ENCODE results near the gene GPR137. TPM values are rescaled to one million over a fixed set of nuclear protein-coding genes. Genes with fewer than 3 reads are reported as not detected.

The GPR137 gene, protein sequence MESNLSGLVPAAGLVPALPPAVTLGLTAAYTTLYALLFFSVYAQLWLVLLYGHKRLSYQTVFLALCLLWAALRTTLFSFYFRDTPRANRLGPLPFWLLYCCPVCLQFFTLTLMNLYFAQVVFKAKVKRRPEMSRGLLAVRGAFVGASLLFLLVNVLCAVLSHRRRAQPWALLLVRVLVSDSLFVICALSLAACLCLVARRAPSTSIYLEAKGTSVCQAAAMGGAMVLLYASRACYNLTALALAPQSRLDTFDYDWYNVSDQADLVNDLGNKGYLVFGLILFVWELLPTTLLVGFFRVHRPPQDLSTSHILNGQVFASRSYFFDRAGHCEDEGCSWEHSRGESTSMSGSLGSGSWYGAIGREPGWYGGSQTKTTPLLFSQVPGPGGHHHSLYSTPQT
- total RNA-seq (2021) (51.1 to 53.8 TPM (median 51.8 TPM) in 3 replicates), Bru-seq, nascent RNA (percentile 43 among the genes with signal in this experiment)
- long read RNA-seq, experiment 1, transcript GPR137-204 (7 exons, 1,596 nt): major isoform, 36 of 116 reads
- long read RNA-seq, experiment 1, transcript GPR137-201 (7 exons, 1,485 nt): minor isoform, 10 of 116 reads
- long read RNA-seq, experiment 1, partial matches to known transcripts: 6 of 116 reads
- long read RNA-seq, experiment 1, other reads (novel, unspliced or antisense): 62 of 116 reads
- long read RNA-seq, experiment 2, transcript GPR137-204 (7 exons, 1,596 nt): major isoform, 8 of 50 reads
- long read RNA-seq, experiment 2, transcript GPR137-201 (7 exons, 1,485 nt): minor isoform, 5 of 50 reads
- long read RNA-seq, experiment 2, partial matches to known transcripts: 8 of 50 reads
- long read RNA-seq, experiment 2, other reads (novel, unspliced or antisense): 29 of 50 reads
- long read RNA-seq, experiment 3, transcript GPR137-204 (7 exons, 1,596 nt): major isoform, 5 of 38 reads
- long read RNA-seq, experiment 3, partial matches to known transcripts: 3 of 38 reads
- long read RNA-seq, experiment 3, other reads (novel, unspliced or antisense): 27 of 38 reads

DNA sequence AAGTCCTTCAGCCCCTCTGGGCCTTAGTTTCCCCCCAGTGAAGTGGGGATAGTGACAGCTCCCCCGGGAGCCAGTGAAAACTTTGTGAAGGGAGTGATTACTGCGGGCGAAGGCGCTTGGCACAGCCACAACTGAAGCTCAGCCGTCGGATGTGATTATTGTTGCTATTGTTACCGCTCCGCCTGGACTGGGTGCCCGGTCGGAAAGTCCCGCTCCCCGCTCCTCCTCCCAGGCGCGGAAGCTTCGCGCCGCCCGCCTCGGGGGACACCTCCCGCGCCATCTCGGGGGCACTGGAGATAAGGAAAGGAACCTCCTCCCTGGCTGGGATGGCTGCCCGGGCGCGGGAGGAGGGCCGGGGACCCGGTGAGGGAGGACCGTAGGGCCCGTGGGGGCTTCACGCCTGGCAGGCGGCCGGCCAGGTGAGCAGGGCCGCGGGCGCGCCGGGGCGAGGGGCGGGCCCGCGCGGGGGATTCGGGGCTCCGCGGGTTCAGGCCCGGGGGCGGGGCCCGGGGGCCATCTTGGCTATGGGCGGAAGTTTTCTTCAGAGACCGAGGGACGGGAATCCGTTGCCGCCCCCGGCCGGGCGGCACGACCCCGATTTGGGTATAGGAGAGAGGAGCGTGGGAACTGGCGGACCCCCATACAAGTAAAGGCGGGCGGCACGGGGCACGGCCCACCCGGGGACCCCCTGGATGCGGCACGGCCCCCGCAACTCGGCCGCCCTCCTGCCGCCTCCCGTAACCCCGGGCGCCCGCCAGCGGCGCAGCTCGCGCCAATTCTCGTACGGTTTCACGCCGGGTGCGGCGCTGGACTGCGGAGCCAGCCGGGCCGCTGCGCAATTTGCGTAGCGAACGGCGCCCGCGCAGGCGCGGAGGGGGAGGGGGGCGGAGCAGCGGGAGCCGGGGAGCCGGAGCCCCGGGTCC lies at the start of gene GPR137:
Gene GPR137 (plus strand): TSS at position 887 of the 923 bp plus-strand sequence. CDS start 677 bp downstream, outside the sequence.
- DNase-seq (ENCODE audit: low spot score) (peak; percentile 78), ATAC-seq (peak; percentile 15)
- Mint-ChIP-seq H3K9me3 (no peaks in the 10 kb centered on the region), H3K36me3 (peaks cover 12% of the 10 kb centered on the region), H3K27me3 (ENCODE audit: low read depth) (peaks cover 17% of the 10 kb centered on the region), H3K4me3 (peak within 1 kb of the TSS; percentile 80), H3K4me1 (peaks cover 8% of the 10 kb centered on the region), H3K27ac (no peak within 1 kb of the TSS; the same call in 1 of the 2 replicates)
- TF ChIP-seq ZNF317 (CRISPR knock-in tag; IDR thresholded peaks at IDR 0.05; ENCODE audit: borderline replicate concordance, low read depth) (no peak), SP1 (CRISPR knock-in tag; conservative IDR thresholded peaks at IDR 0.05) (peak; percentile 32; the same call in 1 of the 2 replicates), CREM (CRISPR knock-in tag; IDR thresholded peaks at IDR 0.05) (0 out of 2 replicates have a peak, but pooled peaks have one; percentile 44), FOXK1 (CRISPR knock-in tag; IDR thresholded peaks at IDR 0.05) (no peak)
- TF ChIP-seq, protein P1, sequence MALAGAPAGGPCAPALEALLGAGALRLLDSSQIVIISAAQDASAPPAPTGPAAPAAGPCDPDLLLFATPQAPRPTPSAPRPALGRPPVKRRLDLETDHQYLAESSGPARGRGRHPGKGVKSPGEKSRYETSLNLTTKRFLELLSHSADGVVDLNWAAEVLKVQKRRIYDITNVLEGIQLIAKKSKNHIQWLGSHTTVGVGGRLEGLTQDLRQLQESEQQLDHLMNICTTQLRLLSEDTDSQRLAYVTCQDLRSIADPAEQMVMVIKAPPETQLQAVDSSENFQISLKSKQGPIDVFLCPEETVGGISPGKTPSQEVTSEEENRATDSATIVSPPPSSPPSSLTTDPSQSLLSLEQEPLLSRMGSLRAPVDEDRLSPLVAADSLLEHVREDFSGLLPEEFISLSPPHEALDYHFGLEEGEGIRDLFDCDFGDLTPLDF (CRISPR knock-in tag; IDR thresholded peaks at IDR 0.05): no peak
- TF ChIP-seq, protein P2, sequence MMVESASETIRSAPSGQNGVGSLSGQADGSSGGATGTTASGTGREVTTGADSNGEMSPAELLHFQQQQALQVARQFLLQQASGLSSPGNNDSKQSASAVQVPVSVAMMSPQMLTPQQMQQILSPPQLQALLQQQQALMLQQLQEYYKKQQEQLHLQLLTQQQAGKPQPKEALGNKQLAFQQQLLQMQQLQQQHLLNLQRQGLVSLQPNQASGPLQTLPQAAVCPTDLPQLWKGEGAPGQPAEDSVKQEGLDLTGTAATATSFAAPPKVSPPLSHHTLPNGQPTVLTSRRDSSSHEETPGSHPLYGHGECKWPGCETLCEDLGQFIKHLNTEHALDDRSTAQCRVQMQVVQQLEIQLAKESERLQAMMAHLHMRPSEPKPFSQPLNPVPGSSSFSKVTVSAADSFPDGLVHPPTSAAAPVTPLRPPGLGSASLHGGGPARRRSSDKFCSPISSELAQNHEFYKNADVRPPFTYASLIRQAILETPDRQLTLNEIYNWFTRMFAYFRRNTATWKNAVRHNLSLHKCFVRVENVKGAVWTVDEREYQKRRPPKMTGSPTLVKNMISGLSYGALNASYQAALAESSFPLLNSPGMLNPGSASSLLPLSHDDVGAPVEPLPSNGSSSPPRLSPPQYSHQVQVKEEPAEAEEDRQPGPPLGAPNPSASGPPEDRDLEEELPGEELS (CRISPR knock-in tag; IDR thresholded peaks at IDR 0.05): 0 out of 2 replicates have a peak, but pooled peaks have one; percentile 12
- CTCF ChIA-PET: interaction anchor here (0.7 to 12.5 kb wide), 9 partner anchors 14 to 475 kb away, joined by 3 to 151 read pairs (median 6); partner anchors contain the start of genes ESRRA, PRDX5, PYGM and TRMT112
- POLR2A ChIA-PET: interaction anchor here (0.9 to 2.3 kb wide), 4 partner anchors 14 to 56 kb away, joined by 3 to 7 read pairs (median 4); partner anchors contain the start of gene ESRRA

DNA sequence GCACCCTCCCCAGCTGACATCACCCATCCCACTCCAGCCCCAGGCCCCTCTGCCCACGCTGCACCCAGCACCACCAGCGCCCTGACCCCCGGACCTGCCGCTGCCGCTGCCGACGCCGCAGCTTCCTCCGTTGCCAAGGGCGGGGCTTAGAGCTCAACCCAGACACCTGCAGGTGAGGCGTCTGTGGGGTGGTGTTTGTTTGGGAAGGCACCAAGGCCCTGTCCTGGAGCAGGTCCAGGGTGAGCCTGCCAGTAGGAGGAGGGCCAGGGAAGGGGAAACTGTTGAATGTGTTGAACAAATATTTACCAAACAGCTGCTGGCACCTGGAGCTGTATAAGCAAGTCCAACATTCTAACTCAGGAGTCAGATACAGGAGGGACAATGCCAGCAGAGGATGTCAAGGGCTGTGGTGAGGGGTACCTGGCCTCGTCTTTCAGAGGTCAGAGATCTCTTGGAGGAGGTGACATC lies 48.1 kb upstream of the GPR137 start:
- POLR2A ChIA-PET: no interaction called here
- peaks cover 9% of the 10 kb centered on the region for H3K27me3 Mint-ChIP-seq (ENCODE audit: low read depth)
- no peak overlapping the region for H3K27ac Mint-ChIP-seq
- H3K36me3 Mint-ChIP-seq: peaks cover 6% of the 10 kb centered on the region; the same call in 1 of the 2 replicates
- CTCF ChIA-PET: interaction anchor here (1.0 to 5.4 kb wide), 3 partner anchors 13 to 104 kb away, joined by 3 to 35 read pairs (median 5); partner anchors contain the start of gene PLCB3
- H3K4me3 Mint-ChIP-seq: no peak overlapping the region
- no peak for ATAC-seq
- no peak for DNase-seq (ENCODE audit: low spot score)
- TF ChIP-seq, protein P3, sequence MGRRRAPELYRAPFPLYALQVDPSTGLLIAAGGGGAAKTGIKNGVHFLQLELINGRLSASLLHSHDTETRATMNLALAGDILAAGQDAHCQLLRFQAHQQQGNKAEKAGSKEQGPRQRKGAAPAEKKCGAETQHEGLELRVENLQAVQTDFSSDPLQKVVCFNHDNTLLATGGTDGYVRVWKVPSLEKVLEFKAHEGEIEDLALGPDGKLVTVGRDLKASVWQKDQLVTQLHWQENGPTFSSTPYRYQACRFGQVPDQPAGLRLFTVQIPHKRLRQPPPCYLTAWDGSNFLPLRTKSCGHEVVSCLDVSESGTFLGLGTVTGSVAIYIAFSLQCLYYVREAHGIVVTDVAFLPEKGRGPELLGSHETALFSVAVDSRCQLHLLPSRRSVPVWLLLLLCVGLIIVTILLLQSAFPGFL (CRISPR knock-in tag; IDR thresholded peaks at IDR 0.05; ENCODE audit: borderline replicate concordance): 0 out of 2 replicates have a peak, but pooled peaks have one; percentile 26
- no peak for TF ChIP-seq RORB (CRISPR knock-in tag; IDR thresholded peaks at IDR 0.05)
- peaks cover 24% of the 10 kb centered on the region for H3K4me1 Mint-ChIP-seq
- no peaks in the 10 kb centered on the region for H3K9me3 Mint-ChIP-seq

DNA sequence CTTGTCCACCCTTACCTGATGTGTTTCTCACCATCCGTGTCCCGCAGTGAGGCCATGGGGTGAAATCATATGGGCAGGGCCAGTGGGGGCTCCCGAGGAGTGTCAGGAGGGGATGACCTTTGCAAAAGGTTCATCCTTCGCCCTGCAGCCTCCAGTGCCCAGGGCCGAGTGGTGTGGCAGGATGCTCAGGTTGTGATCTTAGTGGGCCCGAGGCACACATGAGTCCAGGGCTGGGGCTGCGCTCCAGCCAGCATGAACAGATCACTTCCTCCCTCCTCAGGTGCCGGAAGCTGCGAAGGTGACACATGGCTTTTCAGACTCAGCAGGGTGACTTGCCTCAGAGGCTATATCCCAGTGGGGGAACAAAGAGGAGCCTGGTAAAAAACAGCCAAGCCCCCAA lies 47.6 kb upstream of the GPR137 start:
- Mint-ChIP-seq H3K4me1 (peaks cover 28% of the 10 kb centered on the region), H3K9me3 (no peaks in the 10 kb centered on the region), H3K27ac (no peak overlapping the region), H3K27me3 (ENCODE audit: low read depth) (peaks cover 3% of the 10 kb centered on the region), H3K36me3 (peaks cover 6% of the 10 kb centered on the region; the same call in 1 of the 2 replicates), H3K4me3 (no peak overlapping the region)
- ChIA-PET POLR2A (no interaction called here), CTCF (interaction anchor here (1.0 to 5.4 kb wide), 2 partner anchors 12 to 103 kb away, joined by 3 to 35 read pairs; partner anchors contain the start of gene PLCB3)
- no peak for DNase-seq (ENCODE audit: low spot score)
- no peak for ATAC-seq
- TF ChIP-seq, protein P4, sequence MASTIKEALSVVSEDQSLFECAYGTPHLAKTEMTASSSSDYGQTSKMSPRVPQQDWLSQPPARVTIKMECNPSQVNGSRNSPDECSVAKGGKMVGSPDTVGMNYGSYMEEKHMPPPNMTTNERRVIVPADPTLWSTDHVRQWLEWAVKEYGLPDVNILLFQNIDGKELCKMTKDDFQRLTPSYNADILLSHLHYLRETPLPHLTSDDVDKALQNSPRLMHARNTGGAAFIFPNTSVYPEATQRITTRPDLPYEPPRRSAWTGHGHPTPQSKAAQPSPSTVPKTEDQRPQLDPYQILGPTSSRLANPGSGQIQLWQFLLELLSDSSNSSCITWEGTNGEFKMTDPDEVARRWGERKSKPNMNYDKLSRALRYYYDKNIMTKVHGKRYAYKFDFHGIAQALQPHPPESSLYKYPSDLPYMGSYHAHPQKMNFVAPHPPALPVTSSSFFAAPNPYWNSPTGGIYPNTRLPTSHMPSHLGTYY (CRISPR knock-in tag; IDR thresholded peaks at IDR 0.05): no peak
- TF ChIP-seq, protein P5, sequence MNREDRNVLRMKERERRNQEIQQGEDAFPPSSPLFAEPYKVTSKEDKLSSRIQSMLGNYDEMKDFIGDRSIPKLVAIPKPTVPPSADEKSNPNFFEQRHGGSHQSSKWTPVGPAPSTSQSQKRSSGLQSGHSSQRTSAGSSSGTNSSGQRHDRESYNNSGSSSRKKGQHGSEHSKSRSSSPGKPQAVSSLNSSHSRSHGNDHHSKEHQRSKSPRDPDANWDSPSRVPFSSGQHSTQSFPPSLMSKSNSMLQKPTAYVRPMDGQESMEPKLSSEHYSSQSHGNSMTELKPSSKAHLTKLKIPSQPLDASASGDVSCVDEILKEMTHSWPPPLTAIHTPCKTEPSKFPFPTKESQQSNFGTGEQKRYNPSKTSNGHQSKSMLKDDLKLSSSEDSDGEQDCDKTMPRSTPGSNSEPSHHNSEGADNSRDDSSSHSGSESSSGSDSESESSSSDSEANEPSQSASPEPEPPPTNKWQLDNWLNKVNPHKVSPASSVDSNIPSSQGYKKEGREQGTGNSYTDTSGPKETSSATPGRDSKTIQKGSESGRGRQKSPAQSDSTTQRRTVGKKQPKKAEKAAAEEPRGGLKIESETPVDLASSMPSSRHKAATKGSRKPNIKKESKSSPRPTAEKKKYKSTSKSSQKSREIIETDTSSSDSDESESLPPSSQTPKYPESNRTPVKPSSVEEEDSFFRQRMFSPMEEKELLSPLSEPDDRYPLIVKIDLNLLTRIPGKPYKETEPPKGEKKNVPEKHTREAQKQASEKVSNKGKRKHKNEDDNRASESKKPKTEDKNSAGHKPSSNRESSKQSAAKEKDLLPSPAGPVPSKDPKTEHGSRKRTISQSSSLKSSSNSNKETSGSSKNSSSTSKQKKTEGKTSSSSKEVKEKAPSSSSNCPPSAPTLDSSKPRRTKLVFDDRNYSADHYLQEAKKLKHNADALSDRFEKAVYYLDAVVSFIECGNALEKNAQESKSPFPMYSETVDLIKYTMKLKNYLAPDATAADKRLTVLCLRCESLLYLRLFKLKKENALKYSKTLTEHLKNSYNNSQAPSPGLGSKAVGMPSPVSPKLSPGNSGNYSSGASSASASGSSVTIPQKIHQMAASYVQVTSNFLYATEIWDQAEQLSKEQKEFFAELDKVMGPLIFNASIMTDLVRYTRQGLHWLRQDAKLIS (CRISPR knock-in tag; IDR thresholded peaks at IDR 0.05; ENCODE audit: borderline replicate concordance): no peak
- TF ChIP-seq NFE2L1 (CRISPR knock-in tag; IDR thresholded peaks at IDR 0.05): no peak
- TF ChIP-seq, protein P6, sequence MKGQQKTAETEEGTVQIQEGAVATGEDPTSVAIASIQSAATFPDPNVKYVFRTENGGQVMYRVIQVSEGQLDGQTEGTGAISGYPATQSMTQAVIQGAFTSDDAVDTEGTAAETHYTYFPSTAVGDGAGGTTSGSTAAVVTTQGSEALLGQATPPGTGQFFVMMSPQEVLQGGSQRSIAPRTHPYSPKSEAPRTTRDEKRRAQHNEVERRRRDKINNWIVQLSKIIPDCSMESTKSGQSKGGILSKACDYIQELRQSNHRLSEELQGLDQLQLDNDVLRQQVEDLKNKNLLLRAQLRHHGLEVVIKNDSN (CRISPR knock-in tag; IDR thresholded peaks at IDR 0.05): no peak
